IPS-20b (cell line): ENCODE data around the gene USF3.

Experiments
- H3K27ac ChIP-seq: one replicate; pipeline ENCODE4 v1.5.1; 2013; ENCODE audit warnings: low read length
- H3K27me3 ChIP-seq: 2 replicates; pipeline ENCODE4 v1.6.1; 2013; ENCODE audit warnings: mild to moderate bottlenecking, low read length, inconsistent platforms; ENCODE audit not compliant: insufficient read depth
- H3K36me3 ChIP-seq: 2 replicates; pipeline ENCODE4 v1.6.1; 2013; ENCODE audit warnings: low read depth, mild to moderate bottlenecking, inconsistent platforms, low read length, moderate library complexity; ENCODE audit not compliant: insufficient read depth
- H3K4me1 ChIP-seq: 2 replicates; pipeline ENCODE4 v1.6.1; 2013; ENCODE audit warnings: mild to moderate bottlenecking, control low read depth, inconsistent platforms, low read length, moderate library complexity; ENCODE audit not compliant: insufficient read depth
- H3K4me3 ChIP-seq: 2 replicates; pipeline ENCODE4 v1.5.1; 2013; ENCODE audit warnings: mild to moderate bottlenecking, low read length, inconsistent platforms
- H3K9ac ChIP-seq: 2 replicates; pipeline ENCODE4 v1.6.1; 2013; ENCODE audit warnings: low read depth, mild to moderate bottlenecking, inconsistent platforms, low read length, moderate library complexity
- H3K9me3 ChIP-seq: 2 replicates; pipeline ENCODE4 v1.6.1; 2013; ENCODE audit warnings: mild to moderate bottlenecking, low read depth, low read length, inconsistent platforms; ENCODE audit not compliant: insufficient read depth

The USF3 gene

DNA sequence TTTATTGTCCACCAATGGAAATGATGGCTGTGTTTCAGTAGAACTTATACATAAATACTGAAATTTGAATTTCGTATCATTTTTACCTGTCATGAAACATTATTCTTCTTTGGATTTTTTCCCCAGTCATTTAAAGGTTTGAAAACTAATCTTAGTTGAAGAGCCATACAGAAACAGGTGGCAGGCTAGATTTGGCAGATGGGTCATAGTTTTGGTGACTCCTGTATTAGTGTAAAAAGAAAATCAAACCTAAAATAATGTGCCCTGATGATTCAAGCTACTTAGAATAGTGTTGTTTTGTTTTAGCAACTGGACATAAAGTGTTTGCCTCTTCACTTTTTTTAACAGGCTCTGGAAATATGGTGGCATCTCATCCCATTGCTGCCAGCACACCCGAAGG, 95.2 kb downstream of the USF3 start:
- H3K4me1 ChIP-seq, result peaks cover 5% of the 10 kb centered on the region; the same call in 1 of the 2 replicates
- H3K9me3 ChIP-seq, result no peaks in the 10 kb centered on the region
- no peak overlapping the region for H3K27ac ChIP-seq
- H3K36me3 ChIP-seq, result no peaks in the 10 kb centered on the region
- H3K27me3 ChIP-seq, result no peaks in the 10 kb centered on the region
- H3K9ac ChIP-seq, result no peak overlapping the region
- no peak overlapping the region for H3K4me3 ChIP-seq

DNA sequence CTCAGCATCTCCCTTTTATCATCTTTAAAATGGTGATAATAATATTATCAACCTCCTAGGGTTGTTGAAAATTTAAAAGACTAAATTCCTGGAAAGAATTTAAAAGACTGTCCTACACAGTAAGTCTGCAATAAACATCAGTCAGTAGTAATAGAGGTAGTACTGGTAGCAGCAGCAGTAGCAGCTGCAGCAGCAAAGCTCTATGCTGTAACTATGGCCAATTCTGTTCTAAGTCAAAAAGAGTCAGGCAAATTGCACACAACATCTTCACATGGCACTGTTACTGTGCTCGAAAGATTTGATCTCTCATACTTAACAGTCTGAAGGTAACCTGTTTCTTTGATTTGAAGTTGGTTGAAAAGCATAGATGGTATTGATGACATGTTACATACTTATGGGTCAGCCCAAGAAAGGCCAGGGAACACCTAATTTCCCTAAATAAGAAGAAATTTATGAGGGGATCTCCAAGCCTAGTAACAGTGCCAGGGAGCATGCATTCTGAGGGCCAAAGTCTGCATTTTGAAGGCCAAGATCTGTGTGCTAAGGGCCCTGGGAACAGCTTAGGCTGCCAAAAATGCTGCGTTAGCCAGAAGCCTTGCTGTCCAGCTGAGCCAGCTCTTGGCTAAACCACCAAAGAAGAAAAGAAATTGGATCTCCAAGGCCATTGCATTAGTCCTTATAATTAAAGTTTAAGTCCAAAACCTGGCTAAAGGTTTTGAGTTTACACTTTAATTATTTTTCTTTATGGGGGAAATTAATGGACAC, 95.8 kb downstream of the USF3 start:
- no peak overlapping the region for H3K9ac ChIP-seq
- H3K27me3 ChIP-seq, result peaks cover 5% of the 10 kb centered on the region; the same call in 1 of the 2 replicates
- H3K9me3 ChIP-seq, result no peaks in the 10 kb centered on the region
- H3K27ac ChIP-seq, result no peak overlapping the region
- H3K4me3 ChIP-seq, result no peak overlapping the region
- peaks cover 3% of the 10 kb centered on the region; the same call in 1 of the 2 replicates for H3K4me1 ChIP-seq
- no peaks in the 10 kb centered on the region for H3K36me3 ChIP-seq
